TTC549 (cell line): Measurements from ENCODE around the gene TUFM.
"Not testable (repeated sequence)": the region's sequence is repeated elsewhere in the genome, so short reads cannot be mapped to it uniquely, and the experiment has no call there.

Experiments
- FAIRE-seq: peaks from 2 replicates; lab custom pipeline; 2012; peaks lifted over from hg19 to GRCh38; lab: Jason Lieb, UNC

TUFM gene

DNA sequence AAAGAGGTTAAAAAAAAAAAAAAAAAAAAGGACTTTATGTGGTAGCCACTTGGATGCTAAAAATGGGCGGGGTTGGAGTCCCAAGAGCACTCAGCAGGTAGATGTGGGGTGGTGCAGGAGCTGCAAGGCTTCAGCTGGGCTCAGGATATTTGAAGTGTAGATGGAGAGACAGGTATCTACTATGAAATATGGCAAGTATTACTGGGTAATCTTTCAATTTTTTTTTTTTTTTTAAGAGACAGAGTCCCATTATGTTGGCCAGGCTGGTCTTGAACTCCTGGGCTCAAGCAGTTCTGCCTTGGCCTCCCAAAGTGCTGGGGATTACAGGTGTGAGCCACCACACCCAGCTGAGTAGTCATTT, 7.6 kb downstream of the TUFM start:
- FAIRE-seq, result no peak

DNA sequence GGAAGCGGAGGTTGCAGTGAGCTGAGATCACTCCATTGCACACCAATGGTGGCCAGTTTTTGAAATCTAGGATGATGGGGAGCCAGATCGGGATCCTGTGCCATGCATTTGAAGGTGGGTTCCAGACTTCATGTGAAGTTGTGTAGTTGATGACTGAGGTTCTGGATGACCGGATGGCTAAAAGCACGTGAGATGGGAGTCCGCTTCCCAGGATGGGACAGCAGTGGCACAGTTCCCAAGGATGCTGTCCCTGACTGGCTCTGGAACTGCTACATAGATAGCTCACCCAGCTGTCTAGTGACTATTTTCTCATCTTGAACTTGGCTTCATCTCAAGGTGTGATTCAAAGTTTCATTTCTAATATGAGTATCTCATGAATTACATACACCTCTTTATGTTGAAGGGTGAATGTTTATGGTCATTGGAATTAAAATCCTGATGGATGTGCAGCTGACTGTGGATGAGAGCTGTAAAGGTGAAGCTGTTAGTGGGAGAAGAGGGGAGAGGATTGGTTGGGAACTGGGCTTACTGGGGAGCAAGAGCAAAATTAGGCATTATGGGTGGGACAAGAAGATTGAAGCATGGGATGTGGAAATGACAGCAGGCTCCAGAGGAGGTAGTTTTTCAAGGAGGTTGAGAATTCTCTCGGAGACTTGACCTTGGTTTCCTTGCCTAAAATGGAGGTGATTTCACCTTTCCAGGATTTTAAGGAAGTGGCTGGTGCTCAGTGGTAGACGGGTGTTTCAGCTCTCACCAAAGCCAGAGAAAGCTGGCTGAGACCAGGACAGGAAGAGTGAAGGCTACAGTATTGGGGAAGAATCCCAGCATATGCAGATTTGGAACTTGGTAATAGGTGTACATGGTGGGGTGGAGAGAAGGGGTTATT, 8.2 kb downstream of the TUFM start:
- no peak for FAIRE-seq

DNA sequence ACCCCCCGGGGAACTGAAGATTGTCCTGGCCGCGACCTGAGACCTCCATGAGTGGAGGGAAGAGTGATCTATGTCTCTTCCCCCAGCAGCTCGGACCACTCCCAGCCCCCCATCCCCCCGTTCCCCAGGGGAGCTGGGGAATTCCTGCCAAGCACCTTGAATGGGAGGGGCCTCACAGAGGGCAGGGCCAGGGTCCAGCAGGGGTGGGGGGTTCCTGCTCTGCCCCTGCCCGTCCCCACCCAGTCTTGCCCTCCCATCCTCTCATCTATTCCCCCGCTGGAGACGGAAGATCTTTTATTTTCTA, 9.4 kb downstream of the TUFM start:
- FAIRE-seq, result no peak

DNA sequence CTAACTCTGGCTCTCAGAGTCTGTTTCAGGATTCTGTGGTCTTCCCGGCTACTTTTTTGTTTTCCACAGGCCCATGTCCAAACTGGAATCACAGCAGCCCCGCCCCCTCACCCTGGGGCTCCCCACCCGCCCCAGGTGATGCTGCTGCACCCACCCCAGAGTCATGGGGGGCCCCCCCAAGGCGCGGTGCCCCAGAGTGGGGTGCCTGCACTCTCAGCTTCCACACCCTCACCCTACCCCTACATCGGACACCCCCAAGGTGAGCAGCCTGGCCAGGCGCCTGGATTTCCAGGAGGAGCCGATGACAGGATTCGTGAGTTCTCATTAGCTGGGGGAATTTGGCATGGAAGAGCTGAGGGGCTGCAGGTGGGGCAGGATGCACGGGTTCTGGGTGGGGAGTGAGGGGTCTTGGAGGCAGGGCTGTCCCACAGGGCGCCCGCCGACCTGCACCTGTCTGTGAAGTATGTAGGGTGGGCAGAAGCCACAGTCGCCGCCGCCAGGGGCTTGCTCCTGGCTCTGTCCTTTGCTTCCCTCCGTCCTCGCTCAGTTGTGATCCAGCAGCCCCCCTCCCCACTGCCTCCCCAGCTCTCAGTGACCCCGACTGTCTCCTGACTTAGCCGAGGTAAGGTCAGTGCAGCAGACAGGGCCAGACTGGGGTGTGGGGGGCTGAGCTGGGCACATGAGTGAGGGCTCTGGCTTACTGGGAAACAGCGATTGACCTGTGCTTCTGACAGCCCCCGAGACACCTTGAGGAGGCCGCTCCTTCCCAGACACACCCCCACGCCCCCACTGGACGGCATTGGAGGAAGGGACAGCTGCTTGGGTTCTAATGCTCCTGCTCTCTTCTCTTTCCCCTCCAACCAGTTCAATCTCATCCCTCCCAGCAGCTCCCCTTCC, 10.0 kb downstream of the TUFM start:
- no peak for FAIRE-seq

DNA sequence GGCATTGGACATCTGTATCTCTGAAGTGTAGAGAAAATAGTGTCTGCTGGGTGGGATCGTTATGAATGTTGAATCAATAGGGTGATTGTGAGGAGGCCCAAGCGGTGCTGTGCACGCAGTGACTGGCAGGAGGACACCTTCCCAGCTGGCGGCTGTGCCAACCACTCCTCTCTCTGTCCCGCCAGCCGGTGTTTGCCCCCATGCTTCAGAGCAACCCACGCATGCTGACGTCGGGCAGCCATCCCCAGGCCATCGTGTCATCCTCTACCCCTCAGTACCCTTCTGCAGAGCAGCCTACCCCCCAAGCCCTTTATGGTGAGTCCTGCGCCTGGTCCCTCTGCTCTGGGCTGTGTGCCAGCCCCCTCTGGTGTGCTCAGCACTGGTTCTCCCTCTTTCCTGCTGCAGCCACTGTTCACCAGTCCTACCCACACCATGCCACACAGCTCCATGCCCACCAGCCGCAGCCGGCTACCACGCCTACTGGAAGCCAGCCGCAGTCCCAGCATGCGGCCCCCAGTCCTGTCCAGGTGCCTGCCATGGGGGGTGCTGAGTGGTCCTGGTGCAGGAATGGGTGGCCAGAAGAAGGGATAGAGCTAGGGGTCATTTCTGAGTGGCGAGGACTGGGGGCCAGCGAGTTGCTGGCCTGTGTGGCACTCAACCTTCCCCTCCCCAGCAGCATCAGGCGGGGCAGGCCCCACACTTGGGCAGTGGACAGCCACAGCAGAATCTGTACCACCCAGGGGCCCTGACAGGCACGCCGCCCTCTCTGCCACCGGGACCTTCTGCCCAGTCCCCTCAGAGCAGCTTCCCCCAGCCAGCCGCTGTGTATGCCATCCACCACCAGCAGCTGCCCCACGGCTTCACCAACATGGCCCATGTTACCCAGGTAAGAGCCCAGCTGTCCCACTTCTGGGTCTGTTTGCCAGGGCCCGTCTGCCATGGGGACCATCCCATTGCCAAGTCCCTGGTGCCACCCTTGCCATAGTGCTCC, 11.0 kb downstream of the TUFM start:
- FAIRE-seq, result no peak

DNA sequence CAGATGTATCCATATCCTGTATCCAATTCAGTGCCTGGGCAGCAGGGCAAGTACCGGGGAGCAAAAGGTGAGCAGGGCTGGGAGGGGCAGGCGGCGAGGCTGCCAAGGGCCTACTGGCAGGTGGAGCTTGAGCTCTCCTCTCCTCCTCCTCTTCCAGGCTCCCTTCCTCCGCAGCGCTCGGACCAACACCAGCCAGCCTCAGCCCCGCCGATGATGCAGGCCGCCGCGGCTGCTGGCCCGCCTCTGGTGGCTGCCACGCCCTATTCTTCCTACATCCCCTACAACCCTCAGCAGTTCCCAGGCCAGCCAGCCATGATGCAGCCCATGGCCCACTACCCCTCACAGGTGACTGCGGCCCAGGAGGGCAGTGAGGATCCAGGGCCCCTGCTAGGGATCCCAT, 11.8 kb downstream of the TUFM start:
- FAIRE-seq, result no peak

DNA sequence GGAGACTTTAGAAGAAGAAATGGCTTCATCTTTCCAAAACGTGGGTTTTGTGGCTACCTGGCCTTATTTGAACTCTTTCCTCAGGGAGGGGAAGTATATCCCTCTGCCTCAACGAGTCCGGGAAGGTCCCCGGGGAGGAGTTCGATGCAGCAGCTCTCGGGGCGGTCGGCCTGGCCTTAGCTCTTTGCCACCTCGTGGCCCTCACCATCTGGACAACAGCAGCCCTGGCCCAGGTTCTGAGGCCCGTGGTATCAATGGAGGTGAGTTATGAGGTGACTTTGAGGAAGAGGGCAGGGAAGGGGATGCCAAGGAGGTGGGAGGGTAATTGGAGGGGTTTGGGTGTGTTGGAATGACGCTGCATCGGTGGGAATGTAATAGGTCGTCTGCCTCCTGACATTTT, 15.6 kb downstream of the TUFM start:
- FAIRE-seq, result no peak

DNA sequence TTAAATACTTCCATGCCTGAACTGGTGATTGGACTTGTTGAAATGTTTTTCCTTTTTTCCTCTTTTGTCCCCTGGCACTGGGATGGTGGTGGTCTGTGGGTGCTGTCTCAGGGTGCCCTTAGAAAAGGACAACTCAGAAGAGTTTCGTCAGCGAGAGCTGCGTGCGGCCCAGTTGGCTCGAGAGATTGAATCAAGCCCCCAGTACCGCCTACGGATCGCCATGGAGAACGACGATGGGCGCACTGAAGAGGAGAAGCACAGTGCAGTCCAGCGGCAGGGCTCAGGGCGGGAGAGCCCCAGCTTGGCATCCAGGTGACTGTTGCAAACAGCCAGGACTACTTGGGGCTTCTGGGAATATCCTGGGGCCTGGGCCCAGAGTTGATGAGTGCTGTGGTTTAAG, 16.4 kb downstream of the TUFM start:
- no peak for FAIRE-seq

DNA sequence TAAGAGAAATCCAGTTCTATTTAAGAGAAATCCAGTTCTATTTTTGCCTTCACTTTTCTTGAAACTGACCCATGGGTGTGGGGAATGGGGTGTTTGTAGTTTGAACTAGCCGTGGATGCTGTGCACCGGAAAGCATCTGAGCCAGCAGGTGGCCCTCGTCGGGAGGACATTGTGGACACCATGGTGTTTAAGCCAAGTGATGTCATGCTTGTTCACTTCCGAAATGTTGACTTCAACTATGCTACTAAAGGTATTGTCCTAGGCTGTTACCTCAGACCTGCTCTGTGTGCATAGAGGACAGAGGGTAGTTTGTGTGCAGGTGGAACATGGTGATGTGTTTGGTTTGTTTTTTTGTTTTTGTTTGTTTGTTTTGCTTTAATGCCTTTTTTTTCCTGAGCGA, 20.0 kb downstream of the TUFM start:
- no peak for FAIRE-seq

DNA sequence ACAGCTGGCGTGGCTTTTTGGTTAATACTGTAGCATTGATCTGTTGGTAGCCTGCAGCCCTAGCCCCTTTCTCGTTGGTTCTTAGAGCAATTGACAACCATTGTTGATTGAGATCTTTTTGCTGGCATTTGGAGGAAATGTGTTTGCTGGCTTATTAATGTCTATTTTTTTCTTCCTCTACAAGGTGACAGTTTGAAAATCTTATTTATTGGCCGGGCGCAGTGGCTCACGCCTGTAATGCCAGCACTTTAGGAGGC, 21.5 kb downstream of the TUFM start:
- no peak for FAIRE-seq

DNA sequence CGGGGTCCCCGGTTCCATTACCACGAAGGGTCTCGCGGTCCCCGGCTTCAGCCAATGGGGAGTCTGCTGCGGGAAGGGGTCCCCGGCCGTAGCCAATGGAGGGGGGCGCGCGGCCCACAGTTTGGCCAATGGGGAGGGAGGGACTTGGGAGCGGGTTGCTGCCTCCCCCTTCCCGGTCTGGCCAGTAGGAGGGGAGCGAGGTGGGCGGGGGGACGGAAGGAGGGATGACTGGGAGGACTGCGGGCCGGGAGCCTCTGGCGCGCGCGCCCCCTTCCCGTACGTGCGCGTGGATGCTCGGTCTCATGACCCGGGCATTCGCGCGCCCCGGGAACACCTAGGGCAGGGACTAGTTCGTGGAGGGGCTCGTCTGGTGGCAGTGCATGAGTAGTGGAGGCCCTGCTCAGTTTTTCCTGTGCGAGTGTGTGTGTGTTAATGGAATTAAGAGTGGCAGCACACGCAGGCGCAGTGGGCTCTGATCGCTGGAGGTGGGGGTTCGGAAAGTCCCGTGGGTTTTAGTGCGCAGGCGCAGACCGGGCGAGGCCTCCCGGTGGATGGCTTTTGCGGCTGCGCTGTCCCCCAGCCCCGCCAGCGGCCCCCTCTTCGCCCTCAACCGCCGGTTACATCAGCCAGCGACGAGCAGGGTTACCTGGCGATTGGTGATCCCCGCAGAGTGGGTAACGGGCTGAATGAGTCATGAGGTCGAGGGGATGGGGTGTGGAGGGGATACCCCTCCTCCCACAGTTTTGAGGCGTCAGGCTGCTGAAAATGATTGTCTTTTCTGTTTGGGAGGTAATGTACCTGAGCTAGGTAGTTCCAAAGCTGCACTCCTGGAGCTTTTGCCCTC, 22.1 kb downstream of the TUFM start:
- no peak for FAIRE-seq

DNA sequence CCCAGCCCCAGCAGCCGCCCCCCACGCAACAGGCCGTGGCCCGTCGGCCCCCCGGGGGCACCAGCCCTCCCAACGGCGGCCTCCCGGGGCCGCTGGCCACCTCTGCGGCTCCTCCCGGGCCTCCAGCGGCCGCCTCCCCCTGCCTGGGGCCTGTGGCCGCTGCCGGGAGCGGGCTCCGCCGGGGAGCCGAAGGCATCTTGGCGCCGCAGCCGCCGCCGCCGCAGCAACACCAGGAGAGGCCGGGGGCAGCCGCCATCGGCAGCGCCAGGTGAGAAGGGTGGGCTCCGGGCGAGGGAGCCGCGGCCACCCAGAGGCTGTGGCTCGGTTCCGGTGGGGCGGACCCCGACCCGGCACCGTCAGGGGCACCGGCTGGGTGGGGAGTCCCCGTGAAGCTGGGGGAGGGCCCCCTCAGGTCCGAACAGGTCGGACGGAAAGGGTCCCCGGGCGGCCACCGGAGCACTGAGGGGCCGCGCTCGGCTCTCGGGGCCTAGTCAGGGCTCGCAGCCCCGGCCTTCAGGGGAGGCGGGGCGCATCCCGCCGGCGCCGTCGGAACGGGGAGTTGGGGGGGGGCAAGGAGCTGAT, 22.8 kb downstream of the TUFM start:
- no peak for FAIRE-seq

DNA sequence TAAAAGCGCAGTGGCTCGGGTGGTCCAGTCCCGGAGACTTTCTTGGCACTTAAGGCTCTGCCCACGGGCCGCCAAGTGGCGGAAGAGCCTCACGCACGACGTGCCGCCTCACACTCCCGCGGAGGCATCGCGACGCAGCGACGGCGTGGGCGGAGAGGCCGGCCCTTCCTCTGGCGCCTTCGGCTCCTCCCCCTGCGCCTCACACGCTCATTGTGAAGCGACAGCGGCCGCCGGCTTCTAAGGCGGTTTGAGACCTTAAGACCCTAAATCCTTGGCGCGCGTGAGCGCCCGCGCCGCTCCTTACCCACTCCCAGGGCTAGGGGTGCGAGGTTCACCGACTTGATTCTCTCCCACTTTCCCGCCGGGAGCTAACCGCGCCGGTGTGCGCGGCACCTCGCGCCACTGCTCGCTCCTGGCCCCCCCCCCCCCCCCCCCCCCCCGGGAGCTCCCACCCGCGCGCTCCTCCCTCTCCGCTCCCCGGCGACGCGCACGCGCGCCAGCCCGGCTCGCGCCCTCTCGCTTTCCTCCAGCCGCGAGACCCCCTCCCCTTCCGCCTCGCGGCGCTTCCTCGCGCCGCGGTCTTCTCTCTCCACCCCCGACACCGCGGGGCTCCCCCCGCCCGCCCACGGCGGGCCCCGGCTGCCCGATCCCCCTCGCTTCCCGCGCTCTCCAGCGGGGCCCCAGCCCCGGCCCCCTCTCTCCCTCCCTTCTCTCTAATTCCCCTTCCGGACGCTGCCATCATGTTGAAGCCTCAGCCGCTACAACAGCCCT, 23.4 kb downstream of the TUFM start, which contains the start of gene ATXN2L:
Gene ATXN2L, plus strand, starts transcription at position 480 of the 771 bp plus-strand sequence. Its CDS starts 261 bp downstream, at position 741.
- FAIRE-seq, result no peak

DNA sequence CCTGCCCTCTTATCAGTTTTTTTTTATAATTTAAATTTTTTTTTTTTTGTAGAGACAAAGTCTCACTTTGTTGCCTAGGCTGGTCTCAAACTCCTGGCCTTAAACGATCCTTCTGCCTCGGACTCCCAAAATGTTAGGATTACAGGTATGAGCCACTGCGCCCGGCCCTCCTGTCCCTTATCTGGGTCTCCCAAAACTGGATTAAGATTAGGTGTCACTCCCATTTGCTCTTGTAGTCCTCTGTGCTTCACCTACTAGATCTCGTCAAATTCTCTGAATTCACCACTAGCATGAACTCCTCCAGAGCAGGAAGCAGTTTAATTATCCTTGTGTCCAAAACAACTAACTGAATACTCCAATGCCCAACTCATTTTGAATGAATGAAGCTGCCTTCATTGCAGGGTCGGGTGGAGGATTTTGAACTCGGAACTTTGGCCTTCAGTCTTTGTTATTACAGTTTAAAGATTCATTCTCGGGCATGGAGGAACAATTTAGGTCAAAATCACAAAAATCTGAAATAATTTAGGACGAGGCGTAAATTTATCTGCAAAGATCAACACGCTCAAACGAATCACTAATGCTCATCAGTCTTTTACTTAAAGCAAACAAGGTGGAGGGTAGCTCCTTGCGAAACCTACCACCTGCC, 24.2 kb downstream of the TUFM start:
- FAIRE-seq, result no peak

DNA sequence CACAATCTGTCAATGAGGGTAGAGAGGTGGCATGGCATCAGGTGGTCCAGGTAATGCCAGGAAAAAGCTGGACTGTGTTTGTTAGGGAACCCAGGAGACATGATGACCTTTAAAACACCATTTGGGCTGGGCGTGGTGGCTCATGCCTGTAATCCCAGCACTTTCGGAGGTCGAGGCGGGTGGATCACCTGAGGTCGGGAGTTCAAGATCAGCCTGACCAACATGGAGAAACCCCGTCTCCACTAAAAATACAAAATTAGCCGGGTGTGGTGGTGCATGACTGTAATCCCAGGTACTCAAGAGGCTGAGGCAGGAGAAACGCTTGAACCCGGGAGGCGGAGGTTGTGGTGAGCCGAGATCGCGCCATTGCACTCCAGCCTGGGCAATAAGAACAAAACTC, 25.6 kb downstream of the TUFM start:
- not testable (repeated sequence) for FAIRE-seq

DNA sequence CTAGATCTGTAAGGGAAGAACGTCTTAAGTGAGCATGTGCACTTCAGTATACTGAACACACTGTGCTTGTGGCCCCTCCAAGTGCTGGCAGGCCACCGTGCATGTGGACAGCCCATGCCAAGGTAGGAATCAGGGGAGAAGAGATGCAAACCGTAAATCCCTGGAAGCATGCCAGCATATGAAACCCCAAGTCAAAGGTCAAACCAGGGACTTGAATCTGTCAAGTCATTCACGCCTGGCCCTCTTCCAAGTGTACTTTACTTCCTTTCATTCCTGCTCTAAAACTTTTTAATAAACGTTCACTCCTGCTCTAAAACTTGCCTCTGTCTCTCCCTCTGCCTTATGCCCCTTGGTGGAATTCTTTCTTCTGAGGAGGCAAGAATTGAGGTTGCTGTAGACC, 26.1 kb downstream of the TUFM start:
- no peak for FAIRE-seq

DNA sequence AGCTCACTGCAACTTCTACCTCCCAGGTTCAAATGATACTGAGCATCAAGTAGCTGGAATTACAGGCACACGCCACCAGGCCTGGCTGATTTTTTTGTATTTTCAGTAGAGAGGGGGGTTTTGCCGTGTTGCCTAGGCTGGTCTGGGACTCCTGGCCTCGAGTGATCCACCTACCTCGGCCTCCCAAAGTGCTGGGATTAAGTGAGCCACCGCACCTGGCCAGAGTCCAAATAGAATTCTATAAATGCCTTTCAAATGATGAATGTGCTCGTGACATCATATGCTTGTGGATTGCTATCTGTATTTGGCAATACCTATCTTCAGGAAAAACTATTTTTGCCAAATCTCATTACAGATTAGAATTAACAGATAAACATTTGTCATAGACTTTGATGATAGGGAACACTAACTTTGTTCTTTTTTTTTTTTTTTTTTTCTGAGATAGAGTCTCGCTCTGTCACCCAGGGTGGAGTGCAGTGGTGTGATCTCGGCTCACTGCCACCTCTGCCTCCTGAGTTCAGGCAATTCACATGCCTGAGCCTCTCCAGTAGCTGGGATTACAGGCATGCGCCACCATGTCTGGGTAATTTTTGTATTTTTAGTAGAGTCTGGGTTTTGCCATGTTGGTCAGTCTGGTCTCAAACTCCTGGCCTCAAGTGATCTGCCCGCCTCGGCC, 38.6 kb downstream of the TUFM start:
- not testable (repeated sequence) for FAIRE-seq

DNA sequence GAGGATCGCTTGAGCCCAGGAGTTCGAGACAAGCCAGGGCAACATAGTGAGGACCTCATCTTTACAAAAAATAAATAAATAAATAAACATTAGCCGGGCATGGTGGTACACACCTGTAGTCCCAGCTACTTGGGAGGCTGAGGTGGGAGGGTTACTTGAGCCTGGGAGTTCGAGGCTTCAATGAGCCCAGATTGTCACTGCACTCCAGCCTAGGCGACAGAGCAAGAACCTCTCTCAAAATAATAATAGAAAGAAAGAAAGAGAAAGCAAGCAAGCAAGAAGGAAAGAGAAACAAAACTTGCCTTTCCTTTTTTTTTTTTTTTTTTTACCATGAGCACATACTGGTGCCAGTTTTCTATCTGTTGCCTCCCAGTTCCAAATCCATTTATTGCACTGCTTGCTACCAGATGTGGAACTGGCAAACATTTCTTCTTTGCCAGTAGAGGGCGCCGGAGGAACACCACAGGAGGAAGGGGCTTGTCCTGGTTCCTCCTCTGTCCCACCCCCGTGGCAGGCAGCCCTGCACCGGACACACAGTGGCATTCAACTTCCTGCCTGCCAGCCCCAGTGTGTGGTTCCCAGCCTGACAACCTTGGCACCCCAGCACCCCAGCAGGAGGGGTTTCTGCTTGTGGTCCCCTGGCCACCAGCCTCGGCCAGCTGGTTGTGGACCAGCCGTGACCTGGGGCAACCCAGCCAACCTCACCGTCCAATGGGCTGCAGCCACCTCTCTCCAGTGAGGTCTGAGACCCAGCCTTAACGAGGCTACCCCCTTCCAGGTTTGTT, 43.7 kb downstream of the TUFM start:
- not testable (repeated sequence) for FAIRE-seq
